ENCODE measurements around the gene SLC25A47. TPM values are rescaled to one million over a fixed set of nuclear protein-coding genes. Genes with fewer than 3 reads are reported as not detected.
A peak's percentile ranks its signal among the peaks of the same experiment; 100 is the strongest.

Gene SLC25A47
- total and polyA plus RNA-seq, 9 of the 15 experiments (the other 6 are each of a cell fraction or from before 2014, with no cell fraction given) = 0.09 to 0.23 (median 0.22) TPM; not detected in 6

GRCh38 chr14:100312877-100313400 lies 10.2 kb upstream of the SLC25A47 start:
- WGBS (ENCODE audit: insufficient coverage, low coverage, missing lambda C conversion rate) = 35% methylated on average over 9 of the region's 10 CpGs
- 0 out of 2 replicates have a peak overlapping the region, but pooled peaks have one; percentile 59 for H2AFZ ChIP-seq (ENCODE audit: low read depth, low read length)

More at GRCh38 chr14:100312877-100313400, 10.2 kb upstream of the SLC25A47 start:
- Histone ChIP-seq H3K4me2 (ENCODE audit: insufficient read depth, low read length) (no peak overlapping the region), H3K4me1 (replicated peaks in 1 of 2; ENCODE audit: control insufficient read depth in 2 of 2, insufficient read depth in 2 of 2, low read length in 2 of 2) (peaks cover 10 to 20% of the 10 kb centered on the region in 2 experiments; a peak in 4 of 5 replicates), H3K9me1 (ENCODE audit: control insufficient read depth, insufficient read depth, low read length) (no peaks in the 10 kb centered on the region), H3K9me3 (replicated peaks; ENCODE audit: control insufficient read depth, insufficient read depth, low read depth, low read length) (no peaks in the 10 kb centered on the region), H4K20me1 (replicated peaks; ENCODE audit: control insufficient read depth, insufficient read depth, low read length) (no peaks in the 10 kb centered on the region), H3K4me3 (no peak overlapping the region), H3K9ac (ENCODE audit: insufficient read depth in 1 of 2, low read depth in 2 of 2, low read length in 2 of 2) (peak overlapping the region in 1 of 2 experiments; percentile 81; a peak in 2 of 4 replicates), H3K27me3 (ENCODE audit: control insufficient read depth in 2 of 2, insufficient read depth in 2 of 2, low read length in 2 of 2) (no peaks in the 10 kb centered on the region), H3K36me3 (ENCODE audit: control insufficient read depth, insufficient read depth, low read length) (no peaks in the 10 kb centered on the region), H3K27ac (ENCODE audit: extremely low read depth, low read depth, low read length) (no peak overlapping the region), H3K79me2 (ENCODE audit: control insufficient read depth, insufficient read depth, low read length) (no peaks in the 10 kb centered on the region)
- ChIA-PET POLR2A (interaction anchor here (1.1 to 1.6 kb wide), 2 partner anchors 18 to 20 kb away, joined by 4 read pairs; no protein-coding TSS in a partner anchor), CTCF (ENCODE audit: low intra/inter-chr PET ratio) (no interaction called here)
- peak; percentile 52 for TF ChIP-seq MEIS2 (IDR thresholded peaks at IDR 0.05; ENCODE audit: partially characterized antibody)
- TF ChIP-seq TARDBP (IDR thresholded peaks at IDR 0.05) = no peak
- TF ChIP-seq PBX2 (CRISPR knock-in tag; IDR thresholded peaks at IDR 0.05; ENCODE audit: low read depth) = no peak
- TF ChIP-seq PBX2 (tag; conservative IDR thresholded peaks at IDR 0.05; ENCODE audit: low read depth) = peak; percentile 31
- in situ Hi-C loops (cut with MboI) (no loop called here), intact Hi-C loops (cut with micrococcal nuclease) (no loop called here)
- no TSS peak for BruUV-seq (replicated peaks)
- DNase-seq (ENCODE audit: extremely low read depth in 1 of 4, low spot score in 3 of 4) = no peak
- no peak for ATAC-seq
- no peak for FAIRE-seq

All from K562 (cell line).